ENCODE measurements around the gene SPP1. TPM values are rescaled to one million over a fixed set of nuclear protein-coding genes. Genes with fewer than 3 reads are reported as not detected.

SPP1 gene
- total and polyA plus RNA-seq, 10 of the 15 experiments (the other 5 are each of a cell fraction or from before 2014, with no cell fraction given) = 0.05 to 1.1 (median 0.39) TPM; not detected in 6

GRCh38 chr4:88018466-88018865 lies 43.0 kb downstream of the SPP1 start:
- H3K27me3 ChIP-seq (replicated peaks in 1 of 2; ENCODE audit: control insufficient read depth in 2 of 2, insufficient read depth in 2 of 2, low read length in 1 of 2) = no peaks in the 10 kb centered on the region
- H3K79me2 ChIP-seq (ENCODE audit: control insufficient read depth, insufficient read depth, low read length) = no peaks in the 10 kb centered on the region
- DNase-seq (ENCODE audit: low read depth, low spot score) = no peak
- POLR2A ChIA-PET = no interaction called here
- no peak for FAIRE-seq
- 0 out of 2 replicates have a peak, but pooled peaks cover 2% of the 10 kb centered on the region for H3K4me1 ChIP-seq (ENCODE audit: control insufficient read depth, insufficient read depth, low read length)
- SMC1A ChIA-PET (ENCODE audit: uncharacterized antibody, unreplicated experiment) = no interaction called here
- WGBS (ENCODE audit: insufficient coverage, insufficient replicate concordance, low lambda C conversion rate, missing lambda C conversion rate) = 83% methylated on average over 5 of the region's 5 CpGs
- intact Hi-C loops (cut with micrococcal nuclease; ENCODE audit: unreplicated experiment) = no loop called here
- CTCF ChIA-PET = no interaction called here
- no peak overlapping the region for H3K4me2 ChIP-seq (ENCODE audit: control insufficient read depth, insufficient read depth)
- in situ Hi-C loops (cut with MboI) = no loop called here
- H3K27ac ChIP-seq (ENCODE audit: control insufficient read depth, insufficient read depth) = no peak overlapping the region
- no peak overlapping the region for H3K4me3 ChIP-seq
- H2AFZ ChIP-seq (ENCODE audit: control insufficient read depth, low read depth, low read length) = no peak overlapping the region
- 0 out of 4 replicates have a peak, but pooled peaks cover 0 to 2% of the 10 kb centered on the region in 2 experiments for H3K36me3 ChIP-seq (ENCODE audit: control insufficient read depth in 2 of 2, insufficient read depth in 2 of 2, low read length in 1 of 2)
- H4K20me1 ChIP-seq (ENCODE audit: control insufficient read depth, insufficient read depth) = no peaks in the 10 kb centered on the region
- TF ChIP-seq FOS (IDR thresholded peaks at IDR 0.05; ENCODE audit: borderline replicate concordance, extremely low read depth, insufficient read length) = no peak
- TF ChIP-seq, protein P1, sequence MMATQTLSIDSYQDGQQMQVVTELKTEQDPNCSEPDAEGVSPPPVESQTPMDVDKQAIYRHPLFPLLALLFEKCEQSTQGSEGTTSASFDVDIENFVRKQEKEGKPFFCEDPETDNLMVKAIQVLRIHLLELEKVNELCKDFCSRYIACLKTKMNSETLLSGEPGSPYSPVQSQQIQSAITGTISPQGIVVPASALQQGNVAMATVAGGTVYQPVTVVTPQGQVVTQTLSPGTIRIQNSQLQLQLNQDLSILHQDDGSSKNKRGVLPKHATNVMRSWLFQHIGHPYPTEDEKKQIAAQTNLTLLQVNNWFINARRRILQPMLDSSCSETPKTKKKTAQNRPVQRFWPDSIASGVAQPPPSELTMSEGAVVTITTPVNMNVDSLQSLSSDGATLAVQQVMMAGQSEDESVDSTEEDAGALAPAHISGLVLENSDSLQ (IDR thresholded peaks at IDR 0.05) = no peak
- TF ChIP-seq NR2C1 (IDR thresholded peaks at IDR 0.05) = no peak
- TF ChIP-seq HDAC6 (IDR thresholded peaks at IDR 0.05; ENCODE audit: unreplicated experiment) = no peak
- TF ChIP-seq SREBF1 (IDR thresholded peaks at IDR 0.05; ENCODE audit: low read length) = no peak
- no peak for TF ChIP-seq CEBPB (IDR thresholded peaks at IDR 0.05; ENCODE audit: borderline replicate concordance in 1 of 2, low read depth in 2 of 2, low read length in 2 of 2)
- TF ChIP-seq POU2F2 (IDR thresholded peaks at IDR 0.05; ENCODE audit: borderline replicate concordance, low read depth, low read length) = no peak
- no peak for TF ChIP-seq SUPT20H (IDR thresholded peaks at IDR 0.05; ENCODE audit: borderline replicate concordance, control insufficient read depth, low read depth, low read length)
- TF ChIP-seq, protein P2, sequence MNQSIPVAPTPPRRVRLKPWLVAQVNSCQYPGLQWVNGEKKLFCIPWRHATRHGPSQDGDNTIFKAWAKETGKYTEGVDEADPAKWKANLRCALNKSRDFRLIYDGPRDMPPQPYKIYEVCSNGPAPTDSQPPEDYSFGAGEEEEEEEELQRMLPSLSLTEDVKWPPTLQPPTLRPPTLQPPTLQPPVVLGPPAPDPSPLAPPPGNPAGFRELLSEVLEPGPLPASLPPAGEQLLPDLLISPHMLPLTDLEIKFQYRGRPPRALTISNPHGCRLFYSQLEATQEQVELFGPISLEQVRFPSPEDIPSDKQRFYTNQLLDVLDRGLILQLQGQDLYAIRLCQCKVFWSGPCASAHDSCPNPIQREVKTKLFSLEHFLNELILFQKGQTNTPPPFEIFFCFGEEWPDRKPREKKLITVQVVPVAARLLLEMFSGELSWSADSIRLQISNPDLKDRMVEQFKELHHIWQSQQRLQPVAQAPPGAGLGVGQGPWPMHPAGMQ (IDR thresholded peaks at IDR 0.05; ENCODE audit: borderline replicate concordance) = no peak
- no peak for TF ChIP-seq POLR2AphosphoS5 (IDR thresholded peaks at IDR 0.05; ENCODE audit: low read length)
- no peak for TF ChIP-seq E2F4 (IDR thresholded peaks at IDR 0.05; ENCODE audit: low read depth, low read length)
- no peak for TF ChIP-seq CBX3 (IDR thresholded peaks at IDR 0.05; ENCODE audit: borderline replicate concordance, low read depth)
- no peak for TF ChIP-seq STAT3 (IDR thresholded peaks at IDR 0.05; ENCODE audit: low read depth, low read length)
- TF ChIP-seq NFIC (IDR thresholded peaks at IDR 0.05; ENCODE audit: low read depth, low read length) = no peak
- no peak for ATAC-seq
- RAD21 ChIA-PET (ENCODE audit: unreplicated experiment) = no interaction called here
- no TSS peak for BruUV-seq (replicated peaks)
- H3K9me3 ChIP-seq (replicated peaks; ENCODE audit: control insufficient read depth, insufficient read depth, low read length) = no peaks in the 10 kb centered on the region
- no peak overlapping the region for H3K9ac ChIP-seq (ENCODE audit: control insufficient read depth, insufficient read depth, low read length)

Measured in GM12878 (cell line).